ENCODE results near the gene IL37.

Gene IL37

GRCh38 chr2:112958428-112959108 is 47.6 kb downstream of the IL37 start:
- DNase-seq (ENCODE audit: low spot score) = peak; percentile 50

- peak; percentile 11 for DNase-seq (ENCODE audit: low spot score)
Measured at GRCh38 chr2:112959109-112959812, 48.3 kb downstream of the IL37 start.

GRCh38 chr2:112960230-112960825 is 49.4 kb downstream of the IL37 start:
- no peak for DNase-seq (ENCODE audit: low spot score)

GRCh38 chr2:112962308-112963175 is 51.6 kb downstream of the IL37 start:
- DNase-seq (ENCODE audit: low spot score) = no peak

GRCh38 chr2:112967023-112967422 is 56.1 kb downstream of the IL37 start:
- no peak for DNase-seq (ENCODE audit: low spot score)
